Measurements from ENCODE around the gene NUF2. TPM values are rescaled to one million over a fixed set of nuclear protein-coding genes. Genes with fewer than 3 reads are reported as not detected.

The NUF2 gene
- total and polyA plus RNA-seq, 2 of the 8 experiments (the other 6 are each of a cell fraction or from before 2014, with no cell fraction given), result 12.1 to 28.3 TPM

GRCh38 chr1:163372576-163372975, 50.8 kb downstream of the NUF2 start:
- H2BK5ac ChIP-seq (ENCODE audit: low read depth, low read length), result no peak overlapping the region
- no peak overlapping the region for H3K4ac ChIP-seq (replicated peaks; ENCODE audit: insufficient read length, low read depth, low read length)
- no peaks in the 10 kb centered on the region for H4K20me1 ChIP-seq (replicated peaks in 1 of 2; ENCODE audit: control insufficient read depth in 1 of 2, insufficient read depth in 2 of 2, low read length in 2 of 2)
- H3K56ac ChIP-seq (replicated peaks; ENCODE audit: insufficient read length, low read depth, low read length), result no peak overlapping the region
- H3K79me2 ChIP-seq (ENCODE audit: control insufficient read depth in 1 of 2, insufficient read depth in 2 of 2, low read length in 2 of 2), result no peaks in the 10 kb centered on the region
- no peak overlapping the region for H2AFZ ChIP-seq (ENCODE audit: low read length)
- no peaks in the 10 kb centered on the region for H3K27me3 ChIP-seq (replicated peaks in 1 of 4; ENCODE audit: control insufficient read depth in 3 of 4, extremely low read depth in 1 of 4, insufficient read depth in 3 of 4, low read length in 3 of 4)
- H3K36me3 ChIP-seq (ENCODE audit: control insufficient read depth in 2 of 4, insufficient read depth in 4 of 4, low read length in 3 of 4), result no peaks in the 10 kb centered on the region; a peak in 1 of 8 replicates
- H2BK12ac ChIP-seq (ENCODE audit: low read depth, low read length), result no peak overlapping the region
- H3K23me2 ChIP-seq (ENCODE audit: low read depth, low read length), result no peaks in the 10 kb centered on the region; the same call in 1 of the 2 replicates
- H4K8ac ChIP-seq (ENCODE audit: extremely low read depth, insufficient read depth, low read length), result no peak overlapping the region
- H3K9ac ChIP-seq (replicated peaks in 1 of 4; ENCODE audit: extremely low read depth in 1 of 4, low read depth in 3 of 4, low read length in 3 of 4), result no peak overlapping the region
- no peak overlapping the region for H4K5ac ChIP-seq (ENCODE audit: insufficient read length, low read depth, low read length)
- H3K79me1 ChIP-seq (ENCODE audit: low read depth, low read length), result no peaks in the 10 kb centered on the region
- no peak overlapping the region for H3K4me3 ChIP-seq (ENCODE audit: extremely low read depth in 1 of 4, insufficient read depth in 2 of 4, low read depth in 3 of 4, low read length in 4 of 4)
- no peak overlapping the region for H3K18ac ChIP-seq (ENCODE audit: extremely low read depth, low read length)
- H3K4me2 ChIP-seq (ENCODE audit: insufficient read depth in 1 of 2, low read depth in 2 of 2, low read length in 2 of 2), result no peak overlapping the region
- DNase-seq (ENCODE audit: low read depth in 1 of 2, low spot score in 2 of 2), result no peak
- no peak overlapping the region for H4K91ac ChIP-seq (replicated peaks; ENCODE audit: insufficient read length, low read length)
- no peak overlapping the region for H2AK5ac ChIP-seq (ENCODE audit: low read depth, low read length)
- no peak overlapping the region for H2BK120ac ChIP-seq (replicated peaks; ENCODE audit: low read depth, low read length)
- H3K27ac ChIP-seq (ENCODE audit: low read depth, low read length), result no peak overlapping the region
- peaks cover 0 to 3% (median 1%) of the 10 kb centered on the region in 4 experiments; a peak in 2 of 7 replicates for H3K4me1 ChIP-seq (replicated peaks in 1 of 4; ENCODE audit: control insufficient read depth in 3 of 4, insufficient read depth in 4 of 4, low read length in 3 of 4)
- H2BK15ac ChIP-seq (ENCODE audit: low read length), result no peak overlapping the region
- H3K14ac ChIP-seq (ENCODE audit: insufficient read length), result no peak overlapping the region
- ChIA-PET POLR2A (ENCODE audit: partially characterized antibody) (interaction anchor here (0.7 kb wide), 1 partner anchor 27 kb away, joined by 3 read pairs; no protein-coding TSS in a partner anchor), CTCF (ENCODE audit: partially characterized antibody) (interaction anchor here (0.8 to 1.2 kb wide), 3 partner anchors 14 to 996 kb away, joined by 3 read pairs; no protein-coding TSS in a partner anchor)
- H3K23ac ChIP-seq (ENCODE audit: insufficient read length), result no peak overlapping the region
- no peak for FAIRE-seq
- H3K9me3 ChIP-seq (ENCODE audit: insufficient read depth in 2 of 2, low read depth in 1 of 2, low read length in 1 of 2), result no peaks in the 10 kb centered on the region
- 73% methylated on average over 1 of the region's 1 CpG; no CpG with 5 or more reads in 1 of the 2 experiments for WGBS, 2 experiments (ENCODE audit: extremely low coverage in 1 of 2, insufficient coverage in 1 of 2, insufficient read length in 1 of 2, insufficient replicate concordance in 2 of 2, low coverage in 1 of 2, low lambda C conversion rate in 2 of 2, missing lambda C conversion rate in 1 of 2)
- H2BK20ac ChIP-seq (ENCODE audit: low read length), result no peak overlapping the region
- TF ChIP-seq RFX5 (IDR thresholded peaks at IDR 0.05; ENCODE audit: borderline replicate concordance, low read depth, low read length) (no peak), NRF1 (IDR thresholded peaks at IDR 0.05; ENCODE audit: low read depth, low read length) (no peak), ATF2 (IDR thresholded peaks at IDR 0.05; ENCODE audit: low read length) (no peak), BACH1 (IDR thresholded peaks at IDR 0.05; ENCODE audit: low read length) (no peak)

All from H1 (cell line).